HuH-7 (cell line): ENCODE data around the gene NDUFA3.
"Not testable (repeated sequence)": the region's sequence is repeated elsewhere in the genome, so short reads cannot be mapped to it uniquely, and the experiment has no call there.

Experiments used
- DNase-seq: peaks from one replicate; pipeline ENCODE4 v3.0.0; 2011; ENCODE audit warnings: low spot score

NDUFA3 gene

GRCh38 chr19:54102421-54103169, at the start of gene NDUFA3:
NDUFA3 (plus strand) TSS chr19:54102855; CDS start chr19:54102879, 24 bp downstream.
- DNase-seq: peak; percentile 99

- DNase-seq: no peak
These were observed 40.0 kb upstream of the NDUFA3 start for GRCh38 chr19:54062643-54063042.

- no peak for DNase-seq
These were observed 39.1 kb upstream of the NDUFA3 start, which contains the start of gene VSTM1 for GRCh38 chr19:54063350-54064116. VSTM1 (minus strand) TSS chr19:54063897; CDS start chr19:54063777, 120 bp downstream.

GRCh38 chr19:54069470-54069869, 33.2 kb upstream of the NDUFA3 start:
- DNase-seq: no peak

- no peak for DNase-seq
These were observed 28.8 kb upstream of the NDUFA3 start for GRCh38 chr19:54073829-54074228.

GRCh38 chr19:54074851-54075250, 27.8 kb upstream of the NDUFA3 start:
- no peak for DNase-seq

GRCh38 chr19:54077334-54077733, 25.3 kb upstream of the NDUFA3 start:
- DNase-seq: no peak

GRCh38 chr19:54081032-54081431, 21.6 kb upstream of the NDUFA3 start, which contains the start of gene TARM1:
TARM1 (minus strand) TSS chr19:54081365; CDS start chr19:54081340, 25 bp downstream.
- no peak for DNase-seq

GRCh38 chr19:54084410-54084809, 18.2 kb upstream of the NDUFA3 start:
- no peak for DNase-seq

GRCh38 chr19:54094426-54095000, 8.1 kb upstream of the NDUFA3 start:
- no peak for DNase-seq

GRCh38 chr19:54095136-54095858, 7.4 kb upstream of the NDUFA3 start:
- DNase-seq: no peak

GRCh38 chr19:54095859-54096616, 6.6 kb upstream of the NDUFA3 start:
- DNase-seq: peak; percentile 50

GRCh38 chr19:54096617-54097106, 6.0 kb upstream of the NDUFA3 start:
- peak; percentile 53 for DNase-seq

GRCh38 chr19:54099190-54099902, 3.3 kb upstream of the NDUFA3 start:
- DNase-seq: no peak

- DNase-seq: not testable (repeated sequence)
These were observed 2.8 kb upstream of the NDUFA3 start for GRCh38 chr19:54099903-54100255.

GRCh38 chr19:54100561-54100960, 2.1 kb upstream of the NDUFA3 start, which contains the start of gene OSCAR:
OSCAR (minus strand) TSS chr19:54100803; CDS start chr19:54100792, 11 bp downstream.
- no peak for DNase-seq

- no peak for DNase-seq
These were observed 2.5 kb downstream of the NDUFA3 start for GRCh38 chr19:54104998-54105715.

- no peak for DNase-seq
These were observed 3.1 kb downstream of the NDUFA3 start for GRCh38 chr19:54105796-54106195.

GRCh38 chr19:54106716-54107115, 4.1 kb downstream of the NDUFA3 start:
- no peak for DNase-seq
